Ramos (cell line): ENCODE results near the gene CACNA1C.

Source experiments
- in situ Hi-C: fragments of 300-500 bp; cut with MboI; formaldehyde crosslinking; loops from one replicate; pipeline ENCODE4 v1.14.3; 2022; ENCODE audit warnings: low sequenced_read_pairs; ENCODE audit not compliant: unreplicated experiment

CACNA1C gene

GRCh38 chr12:2578211-2578610, 525.4 kb downstream of the CACNA1C start:
- in situ Hi-C loops, result loop anchor here (25.0 kb wide), 1 partner anchor 941 kb away; the partner anchor contains the start of gene WNT5B

GRCh38 chr12:2578772-2579171, 526.0 kb downstream of the CACNA1C start:
- in situ Hi-C loops, result loop anchor here (25.0 kb wide), 1 partner anchor 941 kb away; the partner anchor contains the start of gene WNT5B

- in situ Hi-C loops, result loop anchor here (10.0 to 25.0 kb wide), 2 partner anchors 526 to 944 kb away; partner anchors contain the start of genes CACNA1C and WNT5B
These were observed 528.0 kb downstream of the CACNA1C start for GRCh38 chr12:2580821-2581220.

- in situ Hi-C loops, result loop anchor here (10.0 to 25.0 kb wide), 2 partner anchors 527 to 944 kb away; partner anchors contain the start of genes CACNA1C and WNT5B
These were observed 528.7 kb downstream of the CACNA1C start for GRCh38 chr12:2581293-2582045.

GRCh38 chr12:2582631-2583030, 529.8 kb downstream of the CACNA1C start:
- in situ Hi-C loops, result loop anchor here (10.0 to 25.0 kb wide), 2 partner anchors 528 to 945 kb away; partner anchors contain the start of genes CACNA1C and WNT5B

- in situ Hi-C loops, result loop anchor here (10.0 to 25.0 kb wide), 2 partner anchors 528 to 946 kb away; partner anchors contain the start of genes CACNA1C and WNT5B
These were observed 530.3 kb downstream of the CACNA1C start for GRCh38 chr12:2583091-2583497.

- in situ Hi-C loops, result loop anchor here (10.0 to 25.0 kb wide), 2 partner anchors 529 to 947 kb away; partner anchors contain the start of genes CACNA1C and WNT5B
These were observed 531.0 kb downstream of the CACNA1C start for GRCh38 chr12:2583642-2584401.

GRCh38 chr12:2586156-2587038, 533.6 kb downstream of the CACNA1C start:
- in situ Hi-C loops, result loop anchor here (10.0 to 25.0 kb wide), 2 partner anchors 532 to 949 kb away; partner anchors contain the start of genes CACNA1C and WNT5B

- in situ Hi-C loops, result loop anchor here (10.0 to 25.0 kb wide), 2 partner anchors 534 to 951 kb away; partner anchors contain the start of genes CACNA1C and WNT5B
These were observed 535.6 kb downstream of the CACNA1C start for GRCh38 chr12:2588345-2588744.

GRCh38 chr12:2589381-2589780, 536.6 kb downstream of the CACNA1C start:
- in situ Hi-C loops, result loop anchor here (10.0 to 25.0 kb wide), 2 partner anchors 535 to 952 kb away; partner anchors contain the start of genes CACNA1C and WNT5B

- in situ Hi-C loops, result loop anchor here (25.0 kb wide), 1 partner anchor 956 kb away; the partner anchor contains the start of gene WNT5B
These were observed 540.3 kb downstream of the CACNA1C start for GRCh38 chr12:2593045-2593444.

- in situ Hi-C loops, result loop anchor here (25.0 kb wide), 1 partner anchor 959 kb away; the partner anchor contains the start of gene WNT5B
These were observed 543.7 kb downstream of the CACNA1C start for GRCh38 chr12:2596441-2596840.

GRCh38 chr12:2605301-2605700, 552.5 kb downstream of the CACNA1C start:
- in situ Hi-C loops, result no loop called here

- in situ Hi-C loops, result no loop called here
These were observed 553.6 kb downstream of the CACNA1C start for GRCh38 chr12:2606186-2606910.

GRCh38 chr12:2607881-2608607, 555.3 kb downstream of the CACNA1C start:
- in situ Hi-C loops, result no loop called here

- in situ Hi-C loops, result no loop called here
These were observed 555.8 kb downstream of the CACNA1C start for GRCh38 chr12:2608608-2608945.

- in situ Hi-C loops, result no loop called here
These were observed 556.2 kb downstream of the CACNA1C start for GRCh38 chr12:2609020-2609419.

GRCh38 chr12:2610358-2610757, 557.6 kb downstream of the CACNA1C start:
- in situ Hi-C loops, result no loop called here
